Spleen (tissue), 11 donors: ENCODE data around the gene DBNL. TPM values are rescaled to one million over a fixed set of nuclear protein-coding genes. Genes with fewer than 3 reads are reported as not detected.

ENCODE experiments used
- DNase-seq: peaks from one replicate; pipeline ENCODE4 v3.0.0-alpha.2; 2020
- H3K27ac ChIP-seq, 8 donors: fragments of 200-600 bp; sonication (generic) in 7 of 8; 1 replicate in 4 of 8; 2 replicates in 4 of 8; pipeline versions ENCODE4 v1.5.0 to v1.8.0; 2016 to 2021; ENCODE audit warnings: inconsistent platforms in 4 of 8, mild to moderate bottlenecking in 4 of 8, moderate library complexity in 1 of 8
- H3K27me3 ChIP-seq, 7 donors: fragments of 200-600 bp; sonication (generic) in 6 of 7; replicated peaks in 1 of 7; 1 replicate in 4 of 7; 2 replicates in 3 of 7; pipeline versions ENCODE4 v1.5.0 to v1.8.0; 2016 to 2021; ENCODE audit warnings: inconsistent platforms in 3 of 7, mild to moderate bottlenecking in 1 of 7
- H3K36me3 ChIP-seq, 6 donors: fragments of 200-600 bp; sonication (generic) in 5 of 6; 1 replicate in 4 of 6; 2 replicates in 2 of 6; pipeline versions ENCODE4 v1.5.0 to v1.8.0; 2016 to 2021; ENCODE audit warnings: inconsistent platforms in 2 of 6
- H3K4me1 ChIP-seq, 6 donors: fragments of 200-600 bp; sonication (generic) in 5 of 6; 1 replicate in 3 of 6; 2 replicates in 3 of 6; pipeline versions ENCODE4 v1.5.0 to v1.8.0; 2016 to 2021; ENCODE audit warnings: inconsistent platforms in 3 of 6
- H3K4me3 ChIP-seq, 8 donors: fragments of 200-600 bp; sonication (generic) in 7 of 8; 1 replicate in 4 of 8; 2 replicates in 4 of 8; pipeline versions ENCODE4 v1.5.0 to v1.8.0; 2016 to 2021; ENCODE audit warnings: inconsistent platforms in 4 of 8, mild to moderate bottlenecking in 4 of 8, moderate library complexity in 2 of 8
- H3K9me3 ChIP-seq, 8 donors: fragments of 200-600 bp; sonication (generic) in 7 of 8; 1 replicate in 4 of 8; 2 replicates in 4 of 8; pipeline versions ENCODE4 v1.5.0 to v1.8.0; 2016 to 2021; ENCODE audit warnings: inconsistent platforms in 4 of 8
- CTCF ChIP-seq, 11 experiments: fragments of 200-600 bp in 7 of 11; fragments of 450-650 bp in 4 of 11; sonication (generic) in 4 of 11; IDR thresholded peaks in 8 of 11; conservative IDR thresholded peaks in 3 of 11; 1 replicate in 7 of 11; 2 replicates in 4 of 11; pipeline versions ENCODE4 v1.4.0 to v1.8.0; 2016 to 2021; ENCODE audit warnings: antibody characterized with exemption in 11 of 11, inconsistent platforms in 4 of 11, mild to moderate bottlenecking in 1 of 11
- POLR2A ChIP-seq, 3 donors: fragments of 450-650 bp; IDR thresholded peaks; one replicate each; pipeline ENCODE4 v1.5.1; 2017; ENCODE audit warnings: antibody characterized with exemption in 3 of 3, mild to moderate bottlenecking in 1 of 3
- POLR2AphosphoS5 ChIP-seq, 3 donors: sonication (generic); formaldehyde crosslinking; IDR thresholded peaks; one replicate each; pipeline ENCODE4 v1.5.1; 2017; ENCODE audit warnings: antibody characterized with exemption in 3 of 3
- WGBS, 5 donors: extraction: QIAGEN DNeasy Blood & Tissue Kit in 3 of 5; methylation state at CpG; one replicate each; pipeline versions ENCODE4 v1.1.5 to v1.1.7; 2013 to 2018; 5-methylcytosine and 5-hydroxymethylcytosine counted together
- intact Hi-C: fragments of 100-400 bp; cut with DNase I; formaldehyde crosslinking; loops from one replicate; pipeline ENCODE4 v1.15.0; 2023; ENCODE audit warnings: low total_unique reads
- microRNA-seq, 3 donors: library from miRNA; unstranded; fragments of <30 nt; microRNA quantifications; one replicate each; pipeline versions ENCODE4 to v1.1.0, GENCODE V29; 2019 to 2020
- polyA plus RNA-seq, 3 donors: library from polyadenylated mRNA; stranded (reverse); fragments of 200-250 nt; gene quantifications; one replicate each; pipeline ENCODE4 v1.2.1, GENCODE V29; 2013
- total RNA-seq, 7 donors: library from RNA; depleted of rRNA in 3 of 7; stranded (reverse); fragments of >200 nt in 3 of 7; fragmentation: NEBNext Ultra II Directional in 4 of 7; extraction: Animal tissue kit (Norgen Biotek cat#: 25700) in 4 of 7; gene quantifications; one replicate each; pipeline versions ENCODE4 v1.1.0 to v1.2.1, GENCODE V29; 2016 to 2021
- donor health status: healthy with polysubstance abuse.
- donor health status: DM: no; HTN: no; CAD: no; lungs with moderate emphysema.
- donor health status: DM: no; HTN: no; CAD: no.
- donor health status: Bipolar disorder and iron deficiency.
- donor health status: healthy.
- donor health status: DM: no; HTN: no; CAD: no.
- donor health status: DM: yes; HTN: yes; CAD: no.

The DBNL gene
- total and polyA plus RNA-seq, 10 donors, result 118 to 257 (median 206) TPM

- H3K27me3 ChIP-seq, result peaks cover 0 to 18% (median 4%) of the 10 kb centered on the region in 7 donors
- peaks cover 0 to 73% (median 30%) of the 10 kb centered on the region in 6 donors for H3K36me3 ChIP-seq
- DNase-seq, result no peak
- intact Hi-C loops, result no loop called here
- no peak overlapping the region for H3K27ac ChIP-seq
- H3K4me3 ChIP-seq, result no peak overlapping the region
- H3K4me1 ChIP-seq, result peaks cover 3 to 32% (median 19%) of the 10 kb centered on the region in 6 donors
- TF ChIP-seq POLR2AphosphoS5 (IDR thresholded peaks at IDR 0.05) (no peak), CTCF (IDR thresholded peaks at IDR 0.05 in 8 of 11, conservative IDR thresholded peaks at IDR 0.05 in 3 of 11) (no peak), POLR2A (IDR thresholded peaks at IDR 0.05) (no peak)
- WGBS, 5 donors, result 86 to 92% (median 88%) methylated on average over 17 to 21 of the region's 21 CpGs
- H3K9me3 ChIP-seq, result no peaks in the 10 kb centered on the region
Measured at GRCh38 chr7:44108768-44109750, 64.6 kb downstream of the DBNL start.

- Histone ChIP-seq H3K4me1 (peaks cover under 1 to 23% (median 11%) of the 10 kb centered on the region in 6 donors), H3K27me3 (peaks cover 0 to 9% (median 0%) of the 10 kb centered on the region in 7 donors), H3K27ac (no peak overlapping the region), H3K36me3 (peaks cover 0 to 82% (median 37%) of the 10 kb centered on the region in 6 donors), H3K4me3 (no peak overlapping the region), H3K9me3 (no peaks in the 10 kb centered on the region)
- 88 to 97% (median 95%) methylated on average over 8 to 18 of the region's 18 CpGs for WGBS, 5 donors
- intact Hi-C loops, result no loop called here
- no peak for DNase-seq
- TF ChIP-seq POLR2A (IDR thresholded peaks at IDR 0.05) (no peak), POLR2AphosphoS5 (IDR thresholded peaks at IDR 0.05) (no peak), CTCF (IDR thresholded peaks at IDR 0.05 in 8 of 11, conservative IDR thresholded peaks at IDR 0.05 in 3 of 11) (no peak)
Measured at GRCh38 chr7:44109991-44110390, 65.5 kb downstream of the DBNL start.

- 73 to 85% (median 78%) methylated on average over 14 to 27 of the region's 27 CpGs for WGBS, 5 donors
- DNase-seq, result no peak
- peaks cover 0 to 13% (median 3%) of the 10 kb centered on the region in 6 donors for H3K4me1 ChIP-seq
- H3K27ac ChIP-seq, result no peak overlapping the region
- intact Hi-C loops, result no loop called here
- no peak overlapping the region for H3K4me3 ChIP-seq
- H3K9me3 ChIP-seq, result no peaks in the 10 kb centered on the region
- peaks cover 0 to 92% (median 44%) of the 10 kb centered on the region in 6 donors for H3K36me3 ChIP-seq
- no peaks in the 10 kb centered on the region for H3K27me3 ChIP-seq
- peak in 1 of 3 donors; percentile 49 for TF ChIP-seq POLR2AphosphoS5 (IDR thresholded peaks at IDR 0.05)
- no peak for TF ChIP-seq POLR2A (IDR thresholded peaks at IDR 0.05)
- no peak for TF ChIP-seq CTCF (IDR thresholded peaks at IDR 0.05 in 8 of 11, conservative IDR thresholded peaks at IDR 0.05 in 3 of 11)
Measured at GRCh38 chr7:44110719-44111635, 66.5 kb downstream of the DBNL start.

Small RNA genes within 50 kb of the gene (microRNA-seq; reads per million reads assigned to microRNA genes)
- gene MIR6837, result 0.85 to 1.4 (median 1.4) reads per million in 3 donors
- gene MIR6838, result 1.1 to 2.8 (median 1.8) reads per million in 3 donors

Other genes with a start within 250 kb of the DBNL start
- 10 to 100 TPM; 40.7 to 99.0 (median 50.3) TPM for gene MRPS24, start 175.2 kb upstream of the DBNL start, total RNA-seq
- 100 to 1,000 TPM in 2 of 3 donors, 10 to 100 TPM in 1; 73.8 to 121 (median 115) TPM for gene MRPS24, start 175.2 kb upstream of the DBNL start, polyA plus RNA-seq
- gene URGCP, start 138.1 kb upstream of the DBNL start, total RNA-seq, result 10 to 100 TPM; 19.8 to 32.1 (median 26.5) TPM
- 10 to 100 TPM in 2 of 3 donors, 1 to 10 TPM in 1; 8.6 to 21.6 (median 15.3) TPM for gene URGCP, start 138.1 kb upstream of the DBNL start, polyA plus RNA-seq
- 10 to 100 TPM; 12.3 to 19.5 (median 15.9) TPM for gene UBE2D4, start 118.3 kb upstream of the DBNL start, total RNA-seq
- 10 to 100 TPM in 1 of 3 donors, 1 to 10 TPM in 2; 8.2 to 12.8 (median 9.6) TPM for gene UBE2D4, start 118.3 kb upstream of the DBNL start, polyA plus RNA-seq
- gene SPDYE1, start 46.8 kb upstream of the DBNL start, total RNA-seq, result not detected
- gene SPDYE1, start 46.8 kb upstream of the DBNL start, polyA plus RNA-seq, result not detected
- gene PGAM2, start 20.9 kb downstream of the DBNL start, total RNA-seq, result 1 to 10 TPM in 4 of 7 donors, under 1 TPM in 2, not detected in 1; 0.75 to 2.8 (median 1.2) TPM
- 1 to 10 TPM; 1.6 to 4.0 (median 2.6) TPM for gene PGAM2, start 20.9 kb downstream of the DBNL start, polyA plus RNA-seq
- 100 to 1,000 TPM in 1 of 7 donors, 10 to 100 TPM in 6; 42.8 to 104 (median 63.4) TPM for gene POLM, start 37.8 kb downstream of the DBNL start, total RNA-seq
- 10 to 100 TPM; 22.0 to 44.9 (median 30.3) TPM for gene POLM, start 37.8 kb downstream of the DBNL start, polyA plus RNA-seq
- gene AEBP1, start 59.6 kb downstream of the DBNL start, total RNA-seq, result 100 to 1,000 TPM in 2 of 7 donors, 10 to 100 TPM in 5; 67.5 to 106 (median 88.3) TPM
- 10 to 100 TPM; 41.3 to 71.7 (median 49.7) TPM for gene AEBP1, start 59.6 kb downstream of the DBNL start, polyA plus RNA-seq
- gene POLD2, start 78.8 kb downstream of the DBNL start, total RNA-seq, result 10 to 100 TPM; 31.9 to 73.0 (median 40.9) TPM
- 10 to 100 TPM; 53.7 to 79.1 (median 69.4) TPM for gene POLD2, start 78.8 kb downstream of the DBNL start, polyA plus RNA-seq
- gene MYL7, start 96.6 kb downstream of the DBNL start, total RNA-seq, result 1 to 10 TPM in 1 of 7 donors, not detected in 6; 1.6 TPM
- under 1 TPM in 1 of 3 donors, not detected in 2; 0.22 TPM for gene MYL7, start 96.6 kb downstream of the DBNL start, polyA plus RNA-seq
- gene GCK, start 144.7 kb downstream of the DBNL start, total RNA-seq, result 1 to 10 TPM in 1 of 7 donors, under 1 TPM in 3, not detected in 3; 0.29 to 1.6 (median 0.49) TPM
- gene GCK, start 144.7 kb downstream of the DBNL start, polyA plus RNA-seq, result 1 to 10 TPM in 2 of 3 donors, under 1 TPM in 1; 0.55 to 1.7 (median 1.2) TPM
- gene YKT6, start 156.3 kb downstream of the DBNL start, total RNA-seq, result 10 to 100 TPM; 51.9 to 66.4 (median 56.6) TPM
- 10 to 100 TPM; 26.9 to 49.0 (median 30.1) TPM for gene YKT6, start 156.3 kb downstream of the DBNL start, polyA plus RNA-seq